ENCODE data around the gene PLOD1. TPM values are rescaled to one million over a fixed set of nuclear protein-coding genes. Genes with fewer than 3 reads are reported as not detected.

PLOD1 gene
- total and polyA plus RNA-seq, 10 of the 15 experiments (the other 5 are each of a cell fraction or from before 2014, with no cell fraction given): 10.6 to 42.6 (median 29.3) TPM

GRCh38 chr1:11925938-11926292 is 8.6 kb upstream of the PLOD1 start (continued):
- no peak for TF ChIP-seq ZZZ3 (IDR thresholded peaks at IDR 0.05; ENCODE audit: control insufficient read depth, insufficient read length, low read depth)
- TF ChIP-seq CBFB (IDR thresholded peaks at IDR 0.05; ENCODE audit: low read depth): no peak
- TF ChIP-seq DPF2 (IDR thresholded peaks at IDR 0.05): peak; percentile 52; the same call in 1 of the 2 replicates
- no peak for TF ChIP-seq E4F1 (IDR thresholded peaks at IDR 0.05; ENCODE audit: borderline replicate concordance, partially characterized antibody)
- TF ChIP-seq SREBF1 (IDR thresholded peaks at IDR 0.05; ENCODE audit: low read length): no peak
- no peak for TF ChIP-seq JUND (IDR thresholded peaks at IDR 0.05; ENCODE audit: low read depth, low read length)
- TF ChIP-seq, protein P1, sequence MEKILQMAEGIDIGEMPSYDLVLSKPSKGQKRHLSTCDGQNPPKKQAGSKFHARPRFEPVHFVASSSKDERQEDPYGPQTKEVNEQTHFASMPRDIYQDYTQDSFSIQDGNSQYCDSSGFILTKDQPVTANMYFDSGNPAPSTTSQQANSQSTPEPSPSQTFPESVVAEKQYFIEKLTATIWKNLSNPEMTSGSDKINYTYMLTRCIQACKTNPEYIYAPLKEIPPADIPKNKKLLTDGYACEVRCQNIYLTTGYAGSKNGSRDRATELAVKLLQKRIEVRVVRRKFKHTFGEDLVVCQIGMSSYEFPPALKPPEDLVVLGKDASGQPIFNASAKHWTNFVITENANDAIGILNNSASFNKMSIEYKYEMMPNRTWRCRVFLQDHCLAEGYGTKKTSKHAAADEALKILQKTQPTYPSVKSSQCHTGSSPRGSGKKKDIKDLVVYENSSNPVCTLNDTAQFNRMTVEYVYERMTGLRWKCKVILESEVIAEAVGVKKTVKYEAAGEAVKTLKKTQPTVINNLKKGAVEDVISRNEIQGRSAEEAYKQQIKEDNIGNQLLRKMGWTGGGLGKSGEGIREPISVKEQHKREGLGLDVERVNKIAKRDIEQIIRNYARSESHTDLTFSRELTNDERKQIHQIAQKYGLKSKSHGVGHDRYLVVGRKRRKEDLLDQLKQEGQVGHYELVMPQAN (conservative IDR thresholded peaks at IDR 0.05): peak; percentile 62; the same call in 1 of the 2 replicates
- no peak for TF ChIP-seq E2F4 (IDR thresholded peaks at IDR 0.05; ENCODE audit: low read depth, low read length)
- TF ChIP-seq TARDBP (IDR thresholded peaks at IDR 0.05; ENCODE audit: borderline replicate concordance): no peak
- TF ChIP-seq NBN (IDR thresholded peaks at IDR 0.05): no peak
- TF ChIP-seq FOXM1 (IDR thresholded peaks at IDR 0.05; ENCODE audit: low read depth, low read length): no peak

All from GM12878 (cell line).